HT-29 (cell line): ENCODE data around the gene IKBIP. TPM values are rescaled to one million over a fixed set of nuclear protein-coding genes. Genes with fewer than 3 reads are reported as not detected.
"Not testable (repeated sequence)": the region's sequence is repeated elsewhere in the genome, so short reads cannot be mapped to it uniquely, and the experiment has no call there.

ENCODE experiments used
- DNase-seq: peaks from one replicate; pipeline ENCODE4 v3.0.0-alpha.2; 2015; ENCODE audit warnings: low spot score
- total RNA-seq: library from RNA; depleted of rRNA; stranded (reverse); fragments of >200 nt; shearing (Covaris generic); gene quantifications from 2 replicates; pipeline ENCODE4 v1.2.3, GENCODE V29; 2014; rRNA removed

Gene IKBIP
- total RNA-seq: 2.5 and 3.5 TPM in 2 replicates

GRCh38 chr12:98644712-98645571 is at the start of gene IKBIP, which contains the start of gene APAF1:
TSS of gene IKBIP (minus strand) at chr12:98644788. CDS start at chr12:98644701, 87 bp downstream.
TSS of gene APAF1 (plus strand) at chr12:98645290. CDS start at chr12:98648360, 3,070 bp downstream.
- DNase-seq: peak; percentile 97

- DNase-seq: no peak
These were observed 46.8 kb upstream of the IKBIP start for GRCh38 chr12:98691351-98691750.

GRCh38 chr12:98686603-98687002 is 42.0 kb upstream of the IKBIP start:
- DNase-seq: no peak

- no peak for DNase-seq
These were observed 39.6 kb upstream of the IKBIP start for GRCh38 chr12:98684199-98684598.

GRCh38 chr12:98679611-98680005 is 35.0 kb upstream of the IKBIP start:
- DNase-seq: no peak

GRCh38 chr12:98678946-98679610 is 34.5 kb upstream of the IKBIP start:
- no peak for DNase-seq

GRCh38 chr12:98678236-98678945 is 33.8 kb upstream of the IKBIP start:
- DNase-seq: no peak

- no peak for DNase-seq
These were observed 30.3 kb upstream of the IKBIP start for GRCh38 chr12:98674841-98675240.

GRCh38 chr12:98671459-98671858 is 26.9 kb upstream of the IKBIP start:
- DNase-seq: no peak

GRCh38 chr12:98669751-98670150 is 25.2 kb upstream of the IKBIP start:
- DNase-seq: no peak

- DNase-seq: no peak
These were observed 15.9 kb upstream of the IKBIP start for GRCh38 chr12:98660521-98660920.

GRCh38 chr12:98656289-98657101 is 11.9 kb upstream of the IKBIP start:
- DNase-seq: peak; percentile 30

GRCh38 chr12:98653866-98654493 is 9.4 kb upstream of the IKBIP start:
- peak; percentile 74 for DNase-seq

- DNase-seq: no peak
These were observed 6.7 kb upstream of the IKBIP start for GRCh38 chr12:98651328-98651727.

GRCh38 chr12:98646294-98647090 is 1.9 kb upstream of the IKBIP start:
- DNase-seq: peak; percentile 44

GRCh38 chr12:98645572-98646067 is 1.0 kb upstream of the IKBIP start:
- peak; percentile 47 for DNase-seq

GRCh38 chr12:98644433-98644711 is 216 bp downstream of the IKBIP start:
- DNase-seq: no peak

- not testable (repeated sequence) for DNase-seq
These were observed 1.8 kb downstream of the IKBIP start for GRCh38 chr12:98642801-98643200.

- DNase-seq: no peak
These were observed 5.1 kb downstream of the IKBIP start for GRCh38 chr12:98639491-98639890.

- no peak for DNase-seq
These were observed 6.6 kb downstream of the IKBIP start for GRCh38 chr12:98638009-98638408.
